Mesendoderm (in vitro differentiated cells): ENCODE results near the gene SORCS2.

Experiments
- DNase-seq: peaks from one replicate; pipeline ENCODE4 v3.0.0; 2013
- H2AK5ac ChIP-seq: 2 replicates; pipeline ENCODE4 v1.6.1; 2013; ENCODE audit warnings: low read length, inconsistent platforms
- H2BK120ac ChIP-seq: 2 replicates; pipeline ENCODE4 v1.6.1; 2013; ENCODE audit warnings: low read depth, mild to moderate bottlenecking, low read length, moderate library complexity, mixed read lengths
- H2BK15ac ChIP-seq: replicated peaks from 2 replicates; pipeline ENCODE4 v1.6.1; 2013; ENCODE audit warnings: low read depth, mild to moderate bottlenecking, moderate library complexity
- H2BK5ac ChIP-seq: 2 replicates; pipeline ENCODE4 v1.6.1; 2013; ENCODE audit warnings: low read length, inconsistent platforms
- H3K18ac ChIP-seq: 2 replicates; pipeline ENCODE4 v1.6.1; 2013; ENCODE audit warnings: mild to moderate bottlenecking, low read length, mixed read lengths
- H3K23ac ChIP-seq: one replicate; pipeline ENCODE4 v1.6.1; 2013; ENCODE audit warnings: low read length
- H3K27ac ChIP-seq: 2 replicates; pipeline ENCODE4 v1.5.1; 2013; ENCODE audit warnings: low read depth, mild to moderate bottlenecking, inconsistent platforms, low read length, moderate library complexity
- H3K27me3 ChIP-seq: 2 replicates; pipeline ENCODE4 v1.6.1; 2013; ENCODE audit warnings: low read length, control low read depth, mild to moderate bottlenecking, inconsistent platforms; ENCODE audit not compliant: insufficient read depth, poor library complexity
- H3K36me3 ChIP-seq: 2 replicates; pipeline ENCODE4 v1.6.1; 2013; ENCODE audit warnings: low read length, inconsistent platforms; ENCODE audit not compliant: control insufficient read depth, insufficient read depth
- H3K4ac ChIP-seq: one replicate; pipeline ENCODE4 v1.6.1; 2013; ENCODE audit warnings: low read depth, mild to moderate bottlenecking, low read length, moderate library complexity
- H3K4me1 ChIP-seq: 2 replicates; pipeline ENCODE4 v1.6.1; 2013; ENCODE audit warnings: low read depth, low read length, inconsistent platforms; ENCODE audit not compliant: control insufficient read depth
- H3K4me2 ChIP-seq: 2 replicates; pipeline ENCODE4 v1.6.1; 2013; ENCODE audit warnings: low read length
- H3K4me3 ChIP-seq: 2 replicates; pipeline ENCODE4 v1.5.1; 2013; ENCODE audit warnings: mild to moderate bottlenecking, low read length
- H3K56ac ChIP-seq: one replicate; pipeline ENCODE4 v1.6.1; 2013; ENCODE audit warnings: low read length
- H3K79me1 ChIP-seq: 2 replicates; pipeline ENCODE4 v1.6.1; 2013; ENCODE audit warnings: low read length, inconsistent platforms
- H3K79me2 ChIP-seq: 2 replicates; pipeline ENCODE4 v1.6.1; 2013; ENCODE audit warnings: mild to moderate bottlenecking, low read length; ENCODE audit not compliant: control insufficient read depth, insufficient read depth
- H3K9ac ChIP-seq: 2 replicates; pipeline ENCODE4 v1.6.1; 2013; ENCODE audit warnings: low read length, inconsistent platforms
- H4K5ac ChIP-seq: one replicate; pipeline ENCODE4 v1.6.1; 2013; ENCODE audit warnings: low read length
- H4K8ac ChIP-seq: one replicate; pipeline ENCODE4 v1.6.1; 2013; ENCODE audit warnings: low read depth, mild to moderate bottlenecking, control low read depth, low read length, moderate library complexity
- WGBS: extraction: QIAGEN DNeasy Blood & Tissue Kit; methylation state at CpG from one replicate; pipeline ENCODE4 v1.1.7; 2013; ENCODE audit warnings: low lambda C conversion rate, missing lambda C conversion rate; ENCODE audit not compliant: insufficient coverage; ENCODE audit errors: extremely low coverage; 5-methylcytosine and 5-hydroxymethylcytosine counted together

SORCS2 gene

DNA sequence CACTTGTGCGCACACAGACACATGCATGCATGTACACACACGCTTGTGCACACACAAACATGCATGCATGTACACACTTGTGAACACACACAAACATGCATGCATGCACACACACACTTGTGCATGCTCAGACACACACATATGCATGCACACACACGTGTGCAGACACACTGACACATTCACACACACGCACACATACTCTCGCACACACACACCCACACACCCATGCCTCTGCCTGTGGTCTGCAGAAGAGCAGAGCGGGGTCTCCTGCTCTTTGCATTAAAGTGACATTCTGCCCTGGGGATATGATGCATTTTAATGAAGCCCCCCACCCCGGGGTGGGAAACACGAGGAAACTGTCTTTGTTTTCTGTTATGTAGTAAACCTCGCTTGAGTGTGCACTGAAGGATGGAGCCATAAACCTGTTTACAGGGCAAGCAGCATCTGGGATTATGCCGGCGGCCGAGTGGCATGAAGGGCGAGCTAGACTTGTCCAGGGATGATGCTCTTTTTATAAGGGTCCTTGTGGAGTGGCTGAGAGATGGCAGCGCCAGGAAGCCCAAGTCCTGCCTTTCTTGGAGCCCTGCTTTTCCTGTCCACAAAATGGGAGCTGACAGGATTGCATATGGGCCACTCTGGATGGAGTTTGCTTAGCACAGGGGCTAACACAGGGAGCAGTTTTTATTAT, 224.6 kb downstream of the SORCS2 start:
- DNase-seq, result no peak
- Histone ChIP-seq H3K36me3 (peaks cover 2% of the 10 kb centered on the region), H3K56ac (no peak overlapping the region), H2AK5ac (no peak overlapping the region), H3K27ac (no peak overlapping the region), H3K4me2 (no peak overlapping the region), H3K9ac (no peak overlapping the region), H3K18ac (no peak overlapping the region), H2BK15ac (no peak overlapping the region), H3K23ac (no peak overlapping the region), H3K4me3 (no peak overlapping the region), H3K79me2 (no peaks in the 10 kb centered on the region), H3K79me1 (no peaks in the 10 kb centered on the region), H3K4me1 (no peaks in the 10 kb centered on the region), H4K5ac (no peak overlapping the region), H3K4ac (no peak overlapping the region), H3K27me3 (no peaks in the 10 kb centered on the region), H2BK5ac (no peak overlapping the region), H4K8ac (no peak overlapping the region), H2BK120ac (no peak overlapping the region)
- WGBS, result no CpG with 5 or more reads among the region's 14 CpGs

DNA sequence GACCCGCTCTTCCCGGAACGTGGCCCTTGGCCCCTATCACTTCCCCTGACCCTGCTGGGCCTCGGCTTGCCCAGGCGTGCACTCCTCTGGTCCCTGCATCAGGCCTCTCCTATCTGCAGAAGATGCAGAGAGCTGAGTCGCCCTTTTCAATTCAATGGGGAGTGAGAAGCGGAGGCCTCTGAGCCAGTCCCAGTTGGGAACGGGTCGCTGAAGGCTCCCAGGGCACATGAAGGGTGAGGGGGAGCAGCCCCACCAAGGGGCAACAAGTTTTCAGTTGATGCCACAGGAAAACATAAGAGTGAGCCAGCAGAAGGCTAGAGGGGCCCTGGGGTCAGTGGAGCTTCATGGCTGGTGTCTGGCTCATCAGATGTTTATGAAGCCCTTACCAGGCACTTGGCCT, 225.3 kb downstream of the SORCS2 start:
- no peak overlapping the region for H3K4me2 ChIP-seq
- H3K4me3 ChIP-seq, result no peak overlapping the region
- H3K4ac ChIP-seq, result no peak overlapping the region
- no peak overlapping the region for H3K9ac ChIP-seq
- DNase-seq, result no peak
- H3K56ac ChIP-seq, result no peak overlapping the region
- H2AK5ac ChIP-seq, result no peak overlapping the region
- H3K27me3 ChIP-seq, result no peaks in the 10 kb centered on the region
- H3K79me1 ChIP-seq, result no peaks in the 10 kb centered on the region
- peaks cover 2% of the 10 kb centered on the region for H3K36me3 ChIP-seq
- WGBS, result no CpG with 5 or more reads among the region's 9 CpGs
- no peak overlapping the region for H3K27ac ChIP-seq
- H2BK120ac ChIP-seq, result no peak overlapping the region
- no peaks in the 10 kb centered on the region for H3K4me1 ChIP-seq
- H3K23ac ChIP-seq, result no peak overlapping the region
- no peak overlapping the region for H2BK15ac ChIP-seq
- no peaks in the 10 kb centered on the region for H3K79me2 ChIP-seq
- no peak overlapping the region for H4K8ac ChIP-seq
- no peak overlapping the region for H3K18ac ChIP-seq
- H2BK5ac ChIP-seq, result no peak overlapping the region
- no peak overlapping the region for H4K5ac ChIP-seq

DNA sequence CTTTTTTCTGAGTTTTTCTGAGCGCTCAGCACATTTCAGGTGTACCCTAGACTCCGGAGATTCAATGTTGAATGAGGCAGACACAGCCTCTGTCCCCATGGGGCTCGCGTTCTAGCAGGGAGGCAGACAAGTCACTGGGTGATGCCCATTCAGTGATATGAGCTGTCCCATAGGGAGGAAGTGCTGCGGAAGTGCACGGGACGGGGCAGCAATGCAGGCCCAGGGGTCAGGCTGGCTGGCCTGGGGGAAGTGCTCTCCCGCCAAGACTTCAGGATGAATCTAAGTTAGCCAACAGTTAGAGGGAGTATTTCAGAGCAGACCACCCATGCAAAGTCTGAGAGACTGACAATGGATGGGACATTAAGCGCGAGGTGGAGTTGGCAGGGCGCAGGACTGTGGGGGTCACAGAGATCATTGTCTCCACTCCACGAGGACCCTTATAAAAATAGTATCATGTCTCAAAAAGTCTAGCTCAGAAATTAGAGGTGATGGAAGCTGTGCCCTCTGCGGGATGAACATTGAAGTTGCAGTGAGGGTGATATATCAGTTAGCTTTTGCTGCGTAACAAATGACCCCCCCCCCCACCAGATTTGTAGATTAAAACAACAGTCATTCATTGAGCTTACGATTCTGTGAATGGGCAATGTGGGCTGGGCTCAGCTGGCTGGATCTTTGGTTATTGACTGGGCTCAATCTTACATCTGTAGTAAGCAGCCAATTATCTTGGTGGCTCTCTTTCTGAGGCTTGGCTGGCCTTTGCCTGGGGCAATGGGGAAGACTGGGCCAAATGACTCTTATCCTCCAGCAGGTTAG, 226.0 kb downstream of the SORCS2 start:
- H2BK120ac ChIP-seq, result no peak overlapping the region
- no peak overlapping the region for H4K8ac ChIP-seq
- DNase-seq, result no peak
- no peak overlapping the region for H2BK5ac ChIP-seq
- H3K27me3 ChIP-seq, result no peaks in the 10 kb centered on the region
- no peaks in the 10 kb centered on the region for H3K4me1 ChIP-seq
- H2AK5ac ChIP-seq, result no peak overlapping the region
- H3K4ac ChIP-seq, result no peak overlapping the region
- peaks cover 2% of the 10 kb centered on the region for H3K36me3 ChIP-seq
- no peak overlapping the region for H3K23ac ChIP-seq
- H3K9ac ChIP-seq, result no peak overlapping the region
- H3K27ac ChIP-seq, result no peak overlapping the region
- no peak overlapping the region for H3K4me3 ChIP-seq
- H2BK15ac ChIP-seq, result no peak overlapping the region
- WGBS, result no CpG with 5 or more reads among the region's 15 CpGs
- no peak overlapping the region for H3K18ac ChIP-seq
- no peaks in the 10 kb centered on the region for H3K79me1 ChIP-seq
- H3K4me2 ChIP-seq, result no peak overlapping the region
- no peak overlapping the region for H3K56ac ChIP-seq
- no peak overlapping the region for H4K5ac ChIP-seq
- H3K79me2 ChIP-seq, result no peaks in the 10 kb centered on the region

DNA sequence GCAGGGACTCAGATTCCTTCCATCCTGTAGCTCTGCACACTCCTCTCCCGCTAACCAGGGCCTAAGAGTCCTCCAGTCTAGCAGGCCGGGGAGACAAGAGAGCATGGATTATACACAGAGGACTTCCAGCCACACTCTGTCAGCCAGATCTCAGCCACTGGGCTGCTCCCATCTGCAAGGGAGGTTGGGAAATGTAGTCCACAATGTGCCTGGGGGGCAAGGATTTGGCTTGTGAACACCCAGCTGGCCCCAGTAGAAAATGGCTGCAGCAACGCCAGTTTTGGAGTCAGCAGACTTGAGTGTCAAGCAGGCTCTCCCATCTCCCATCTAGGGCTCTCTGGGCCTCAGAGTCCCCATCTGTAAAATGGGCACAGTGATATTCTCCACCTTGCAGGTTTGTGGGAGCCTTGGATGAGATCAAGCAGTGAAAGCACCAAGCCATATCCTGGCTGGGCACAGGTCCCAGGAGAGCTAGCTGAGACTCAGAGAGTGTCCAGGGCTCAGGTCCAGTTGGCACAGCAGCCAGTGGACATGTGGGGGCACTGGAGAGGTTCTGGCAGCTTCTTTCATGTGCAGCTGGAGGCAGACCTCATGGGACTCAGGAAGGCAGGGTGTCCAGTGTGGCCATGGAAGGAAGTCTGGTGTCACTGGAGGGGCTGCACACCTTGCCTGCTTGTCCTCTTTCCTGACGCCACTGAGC, 227.8 kb downstream of the SORCS2 start:
- H2BK15ac ChIP-seq, result no peak overlapping the region
- no peak overlapping the region for H3K9ac ChIP-seq
- H3K23ac ChIP-seq, result no peak overlapping the region
- H2AK5ac ChIP-seq, result no peak overlapping the region
- peaks cover 2% of the 10 kb centered on the region for H3K36me3 ChIP-seq
- no peak overlapping the region for H3K27ac ChIP-seq
- no peak overlapping the region for H3K4ac ChIP-seq
- no peak overlapping the region for H3K4me3 ChIP-seq
- no peaks in the 10 kb centered on the region for H3K79me1 ChIP-seq
- no peak overlapping the region for H4K5ac ChIP-seq
- H2BK5ac ChIP-seq, result no peak overlapping the region
- no peak overlapping the region for H3K18ac ChIP-seq
- no peak overlapping the region for H2BK120ac ChIP-seq
- no peak for DNase-seq
- H4K8ac ChIP-seq, result no peak overlapping the region
- no peak overlapping the region for H3K4me2 ChIP-seq
- H3K4me1 ChIP-seq, result peaks cover 1% of the 10 kb centered on the region
- H3K27me3 ChIP-seq, result no peaks in the 10 kb centered on the region
- WGBS, result no CpG with 5 or more reads among the region's 4 CpGs
- H3K56ac ChIP-seq, result no peak overlapping the region
- H3K79me2 ChIP-seq, result no peaks in the 10 kb centered on the region

DNA sequence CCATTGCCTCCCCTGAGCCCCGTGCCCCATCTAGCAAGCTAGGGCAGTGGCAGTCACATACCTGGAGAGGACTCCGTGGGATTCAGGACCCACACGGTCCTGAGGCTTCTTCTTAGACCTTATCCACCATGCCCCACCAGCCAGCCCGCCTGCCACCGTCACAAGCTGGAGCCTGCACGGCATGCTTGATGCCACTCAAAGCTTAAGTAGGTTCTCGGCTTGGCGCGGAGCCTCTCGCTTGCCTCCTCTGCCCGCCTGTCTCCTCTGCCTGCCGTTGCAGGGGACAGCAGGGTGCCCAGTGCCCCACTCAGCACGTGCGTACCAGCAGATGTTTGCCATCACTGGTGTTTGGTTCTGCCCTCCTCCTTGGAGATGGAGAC, 228.3 kb downstream of the SORCS2 start:
- Histone ChIP-seq H2BK120ac (no peak overlapping the region), H3K27me3 (no peaks in the 10 kb centered on the region), H4K8ac (no peak overlapping the region), H3K4ac (no peak overlapping the region), H3K27ac (no peak overlapping the region), H3K79me2 (no peaks in the 10 kb centered on the region), H3K4me2 (no peak overlapping the region), H2BK5ac (no peak overlapping the region), H2AK5ac (no peak overlapping the region), H3K4me3 (no peak overlapping the region), H4K5ac (no peak overlapping the region), H2BK15ac (no peak overlapping the region), H3K79me1 (no peaks in the 10 kb centered on the region), H3K9ac (no peak overlapping the region), H3K18ac (no peak overlapping the region), H3K23ac (no peak overlapping the region), H3K56ac (no peak overlapping the region), H3K36me3 (peaks cover 2% of the 10 kb centered on the region), H3K4me1 (peaks cover 1% of the 10 kb centered on the region)
- no peak for DNase-seq
- WGBS, result no CpG with 5 or more reads among the region's 14 CpGs
